SK-N-SH treated with all-trans-retinoic acid at 6 μM for 48 hours (cell line): Measurements from ENCODE around the gene PRSS8.

Source experiments
- ATAC-seq: fragments of 200-7000 bp; cut with Tn5 transposase; 3 replicates; pipeline ENCODE4 v1.9.1; 2020; ENCODE audit warnings: mild to moderate bottlenecking, moderate library complexity
- BACH2 ChIP-seq: fragments of 250-450 bp; sonication (Bioruptor Pico); IDR thresholded peaks from 2 replicates; pipeline ENCODE4 v1.9.0; 2021; ENCODE audit warnings: mild to moderate bottlenecking, borderline replicate concordance
- CSDC2 ChIP-seq: fragments of 250-450 bp; sonication (Bioruptor Pico); IDR thresholded peaks from 2 replicates; pipeline ENCODE4 v1.5.0; 2020; ENCODE audit warnings: mild to moderate bottlenecking, moderate library complexity
- ESRRG ChIP-seq: fragments of 250-450 bp; sonication (Bioruptor Pico); IDR thresholded peaks from 2 replicates; pipeline ENCODE4 v1.6.1; 2021; ENCODE audit warnings: mild to moderate bottlenecking
- GLIS3 ChIP-seq: fragments of 250-450 bp; sonication (Bioruptor Pico); IDR thresholded peaks from 2 replicates; pipeline ENCODE4 v1.5.0; 2020; ENCODE audit warnings: mild to moderate bottlenecking, moderate library complexity
- ISL1 ChIP-seq: fragments of 250-450 bp; sonication (Bioruptor Pico); IDR thresholded peaks from 2 replicates; pipeline ENCODE4 v2.1.2; 2022; ENCODE audit warnings: mild to moderate bottlenecking, moderate library complexity
- OSR1 ChIP-seq: fragments of 250-450 bp; sonication (Bioruptor Pico); IDR thresholded peaks from 2 replicates; pipeline ENCODE4 v1.8.0; 2022; ENCODE audit warnings: moderate library complexity, mild to moderate bottlenecking, inconsistent platforms
- PPARA ChIP-seq: fragments of 250-450 bp; sonication (Bioruptor Pico); IDR thresholded peaks from 2 replicates; pipeline ENCODE4 v1.5.0; 2020; ENCODE audit warnings: mild to moderate bottlenecking, borderline replicate concordance
- RARB ChIP-seq: fragments of 250-450 bp; sonication (Bioruptor Pico); IDR thresholded peaks from 2 replicates; pipeline ENCODE4 v1.8.0; 2021; ENCODE audit warnings: mild to moderate bottlenecking, moderate library complexity
- SNAI2 ChIP-seq: fragments of 250-450 bp; sonication (Bioruptor Pico); IDR thresholded peaks from 2 replicates; pipeline ENCODE4 v1.5.0; 2020; ENCODE audit warnings: mild to moderate bottlenecking, moderate library complexity
- TCF4 ChIP-seq: fragments of 250-450 bp; sonication (Bioruptor Pico); IDR thresholded peaks from 2 replicates; pipeline ENCODE4 v1.8.0; 2021; ENCODE audit warnings: mild to moderate bottlenecking, moderate library complexity, borderline replicate concordance
- TOX ChIP-seq: fragments of 250-450 bp; sonication (Bioruptor Pico); IDR thresholded peaks from 2 replicates; pipeline ENCODE4 v1.8.0; 2021; ENCODE audit warnings: mild to moderate bottlenecking, moderate library complexity, borderline replicate concordance
- ZC3H10 ChIP-seq: fragments of 250-450 bp; sonication (Bioruptor Pico); IDR thresholded peaks from 2 replicates; pipeline ENCODE4 v1.5.1; 2021; ENCODE audit warnings: mild to moderate bottlenecking, moderate library complexity
- ZFP30 ChIP-seq: fragments of 450-650 bp; formaldehyde crosslinking; IDR thresholded peaks from 2 replicates; pipeline ENCODE4 v1.5.0; 2022; ENCODE audit warnings: mild to moderate bottlenecking, moderate library complexity
- ZNF70 ChIP-seq: fragments of 450-650 bp; formaldehyde crosslinking; IDR thresholded peaks from 2 replicates; pipeline ENCODE4 v1.5.0; 2020; ENCODE audit warnings: mild to moderate bottlenecking, moderate library complexity
- TF ChIP-seq, protein P1 (sequence below): fragments of 250-450 bp; sonication (Bioruptor Pico); IDR thresholded peaks from 2 replicates; pipeline ENCODE4 v1.5.1; 2021; ENCODE audit warnings: mild to moderate bottlenecking, moderate library complexity
- TF ChIP-seq, protein P2 (sequence below): fragments of 250-450 bp; sonication (Bioruptor Pico); IDR thresholded peaks from 2 replicates; pipeline ENCODE4 v1.8.0; 2020; ENCODE audit warnings: mild to moderate bottlenecking, moderate library complexity, borderline replicate concordance
- TF ChIP-seq, protein P3 (sequence below): fragments of 250-450 bp; sonication (Bioruptor Pico); IDR thresholded peaks from 2 replicates; pipeline ENCODE4 v1.5.1; 2020; ENCODE audit warnings: low read depth, mild to moderate bottlenecking, moderate library complexity
- TF ChIP-seq, protein P4 (sequence below): fragments of 250-450 bp; sonication (Bioruptor Pico); IDR thresholded peaks from 2 replicates; pipeline ENCODE4 v1.5.0; 2020; ENCODE audit warnings: mild to moderate bottlenecking, moderate library complexity
- TF ChIP-seq, protein P5 (sequence below): fragments of 250-450 bp; sonication (Bioruptor Pico); IDR thresholded peaks from 2 replicates; pipeline ENCODE4 v1.8.0; 2021; ENCODE audit warnings: low read depth, mild to moderate bottlenecking, moderate library complexity, borderline replicate concordance

The PRSS8 gene

DNA sequence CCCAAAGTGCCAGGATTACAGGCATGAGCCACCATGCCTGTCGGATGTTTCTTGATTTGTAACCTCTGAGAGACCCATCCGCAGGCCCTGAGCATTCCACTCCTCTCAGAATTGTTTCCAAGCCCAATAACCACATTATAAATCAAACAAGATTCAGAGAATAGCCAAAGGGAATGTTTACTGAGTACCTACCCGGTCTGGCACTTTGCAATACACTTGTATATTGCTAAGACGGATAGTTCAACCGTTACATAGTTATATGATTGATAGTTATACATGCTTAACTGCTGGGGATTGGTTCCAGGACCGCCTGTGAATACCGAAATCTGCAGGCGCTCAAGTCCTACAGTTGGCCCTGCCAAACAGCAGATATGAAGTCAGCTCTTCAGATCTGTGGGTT lies 21.1 kb downstream of the PRSS8 start (continued):
- TF ChIP-seq, protein P1, sequence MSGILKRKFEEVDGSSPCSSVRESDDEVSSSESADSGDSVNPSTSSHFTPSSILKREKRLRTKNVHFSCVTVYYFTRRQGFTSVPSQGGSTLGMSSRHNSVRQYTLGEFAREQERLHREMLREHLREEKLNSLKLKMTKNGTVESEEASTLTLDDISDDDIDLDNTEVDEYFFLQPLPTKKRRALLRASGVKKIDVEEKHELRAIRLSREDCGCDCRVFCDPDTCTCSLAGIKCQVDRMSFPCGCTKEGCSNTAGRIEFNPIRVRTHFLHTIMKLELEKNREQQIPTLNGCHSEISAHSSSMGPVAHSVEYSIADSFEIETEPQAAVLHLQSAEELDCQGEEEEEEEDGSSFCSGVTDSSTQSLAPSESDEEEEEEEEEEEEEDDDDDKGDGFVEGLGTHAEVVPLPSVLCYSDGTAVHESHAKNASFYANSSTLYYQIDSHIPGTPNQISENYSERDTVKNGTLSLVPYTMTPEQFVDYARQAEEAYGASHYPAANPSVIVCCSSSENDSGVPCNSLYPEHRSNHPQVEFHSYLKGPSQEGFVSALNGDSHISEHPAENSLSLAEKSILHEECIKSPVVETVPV: no peak
- no peak for TF ChIP-seq ISL1 (CRISPR knock-in tag)
- no peak for TF ChIP-seq BACH2
- TF ChIP-seq GLIS3: no peak
- TF ChIP-seq ESRRG (CRISPR knock-in tag): no peak
- no peak for TF ChIP-seq ZC3H10 (CRISPR knock-in tag)
- no peak for TF ChIP-seq CSDC2 (CRISPR knock-in tag)
- no peak for TF ChIP-seq TOX (CRISPR knock-in tag)
- TF ChIP-seq ZNF70 (CRISPR knock-in tag): no peak
- no peak for TF ChIP-seq PPARA (CRISPR knock-in tag)
- TF ChIP-seq, all 23 proteins: peak for 0

DNA sequence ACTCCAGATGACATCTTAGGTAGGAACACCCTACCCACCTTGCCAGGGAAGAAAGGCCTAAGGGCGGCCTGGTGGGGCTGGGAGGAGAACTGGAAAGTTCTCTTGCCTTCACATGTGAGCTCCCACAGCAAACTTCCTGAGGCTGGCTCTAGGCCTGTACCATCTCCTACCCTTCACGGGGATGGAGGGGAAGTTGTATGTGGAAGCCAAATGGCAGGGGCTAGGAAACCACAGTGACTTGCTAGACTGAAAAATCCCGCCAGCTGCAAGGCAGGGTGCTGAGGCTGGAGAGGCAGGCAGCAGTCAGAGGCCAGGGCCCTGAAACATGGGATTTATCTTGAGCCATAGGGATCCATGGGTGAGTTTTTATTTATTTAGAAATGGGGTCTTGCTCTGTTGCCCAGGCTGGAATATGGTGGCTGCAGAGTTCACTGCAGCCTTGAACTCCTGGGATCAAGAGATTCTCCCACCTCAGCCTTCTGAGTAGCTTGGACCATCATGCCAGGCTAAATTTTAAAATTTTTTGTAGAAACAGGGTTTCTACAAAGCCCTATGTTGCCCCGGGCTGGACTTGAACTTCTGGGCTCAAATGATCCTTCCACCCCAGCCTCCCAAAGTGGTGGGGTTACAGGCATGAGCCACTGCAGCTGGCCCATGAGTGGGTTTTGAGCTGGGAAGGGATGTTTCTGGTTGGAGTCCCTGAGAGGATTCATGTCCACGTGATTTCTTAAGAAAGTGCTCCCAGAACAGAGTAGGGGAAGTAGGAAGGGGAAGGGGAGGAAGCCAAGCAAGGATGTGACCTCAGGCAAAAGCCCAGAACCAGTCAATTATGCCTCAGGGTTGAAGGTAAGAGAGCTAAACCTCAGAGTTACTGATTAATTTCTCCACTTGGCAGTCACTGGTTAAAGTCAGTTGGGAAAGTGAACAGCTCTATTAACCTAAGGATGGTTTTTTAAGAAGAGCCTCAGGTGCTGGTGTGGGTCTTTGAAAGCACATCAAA lies 22.1 kb downstream of the PRSS8 start:
- TF ChIP-seq, protein P2, sequence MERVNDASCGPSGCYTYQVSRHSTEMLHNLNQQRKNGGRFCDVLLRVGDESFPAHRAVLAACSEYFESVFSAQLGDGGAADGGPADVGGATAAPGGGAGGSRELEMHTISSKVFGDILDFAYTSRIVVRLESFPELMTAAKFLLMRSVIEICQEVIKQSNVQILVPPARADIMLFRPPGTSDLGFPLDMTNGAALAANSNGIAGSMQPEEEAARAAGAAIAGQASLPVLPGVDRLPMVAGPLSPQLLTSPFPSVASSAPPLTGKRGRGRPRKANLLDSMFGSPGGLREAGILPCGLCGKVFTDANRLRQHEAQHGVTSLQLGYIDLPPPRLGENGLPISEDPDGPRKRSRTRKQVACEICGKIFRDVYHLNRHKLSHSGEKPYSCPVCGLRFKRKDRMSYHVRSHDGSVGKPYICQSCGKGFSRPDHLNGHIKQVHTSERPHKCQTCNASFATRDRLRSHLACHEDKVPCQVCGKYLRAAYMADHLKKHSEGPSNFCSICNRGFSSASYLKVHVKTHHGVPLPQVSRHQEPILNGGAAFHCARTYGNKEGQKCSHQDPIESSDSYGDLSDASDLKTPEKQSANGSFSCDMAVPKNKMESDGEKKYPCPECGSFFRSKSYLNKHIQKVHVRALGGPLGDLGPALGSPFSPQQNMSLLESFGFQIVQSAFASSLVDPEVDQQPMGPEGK: no peak
- TF ChIP-seq GLIS3 (no peak), OSR1 (CRISPR knock-in tag) (no peak), ESRRG (CRISPR knock-in tag) (no peak), ZFP30 (no peak), TOX (CRISPR knock-in tag) (no peak), ZNF70 (CRISPR knock-in tag) (no peak)
- TF ChIP-seq, protein P3, sequence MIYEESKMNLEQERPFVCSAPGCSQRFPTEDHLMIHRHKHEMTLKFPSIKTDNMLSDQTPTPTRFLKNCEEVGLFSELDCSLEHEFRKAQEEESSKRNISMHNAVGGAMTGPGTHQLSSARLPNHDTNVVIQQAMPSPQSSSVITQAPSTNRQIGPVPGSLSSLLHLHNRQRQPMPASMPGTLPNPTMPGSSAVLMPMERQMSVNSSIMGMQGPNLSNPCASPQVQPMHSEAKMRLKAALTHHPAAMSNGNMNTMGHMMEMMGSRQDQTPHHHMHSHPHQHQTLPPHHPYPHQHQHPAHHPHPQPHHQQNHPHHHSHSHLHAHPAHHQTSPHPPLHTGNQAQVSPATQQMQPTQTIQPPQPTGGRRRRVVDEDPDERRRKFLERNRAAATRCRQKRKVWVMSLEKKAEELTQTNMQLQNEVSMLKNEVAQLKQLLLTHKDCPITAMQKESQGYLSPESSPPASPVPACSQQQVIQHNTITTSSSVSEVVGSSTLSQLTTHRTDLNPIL (CRISPR knock-in tag): no peak
- TF ChIP-seq, protein P1: no peak
- TF ChIP-seq, protein P4, sequence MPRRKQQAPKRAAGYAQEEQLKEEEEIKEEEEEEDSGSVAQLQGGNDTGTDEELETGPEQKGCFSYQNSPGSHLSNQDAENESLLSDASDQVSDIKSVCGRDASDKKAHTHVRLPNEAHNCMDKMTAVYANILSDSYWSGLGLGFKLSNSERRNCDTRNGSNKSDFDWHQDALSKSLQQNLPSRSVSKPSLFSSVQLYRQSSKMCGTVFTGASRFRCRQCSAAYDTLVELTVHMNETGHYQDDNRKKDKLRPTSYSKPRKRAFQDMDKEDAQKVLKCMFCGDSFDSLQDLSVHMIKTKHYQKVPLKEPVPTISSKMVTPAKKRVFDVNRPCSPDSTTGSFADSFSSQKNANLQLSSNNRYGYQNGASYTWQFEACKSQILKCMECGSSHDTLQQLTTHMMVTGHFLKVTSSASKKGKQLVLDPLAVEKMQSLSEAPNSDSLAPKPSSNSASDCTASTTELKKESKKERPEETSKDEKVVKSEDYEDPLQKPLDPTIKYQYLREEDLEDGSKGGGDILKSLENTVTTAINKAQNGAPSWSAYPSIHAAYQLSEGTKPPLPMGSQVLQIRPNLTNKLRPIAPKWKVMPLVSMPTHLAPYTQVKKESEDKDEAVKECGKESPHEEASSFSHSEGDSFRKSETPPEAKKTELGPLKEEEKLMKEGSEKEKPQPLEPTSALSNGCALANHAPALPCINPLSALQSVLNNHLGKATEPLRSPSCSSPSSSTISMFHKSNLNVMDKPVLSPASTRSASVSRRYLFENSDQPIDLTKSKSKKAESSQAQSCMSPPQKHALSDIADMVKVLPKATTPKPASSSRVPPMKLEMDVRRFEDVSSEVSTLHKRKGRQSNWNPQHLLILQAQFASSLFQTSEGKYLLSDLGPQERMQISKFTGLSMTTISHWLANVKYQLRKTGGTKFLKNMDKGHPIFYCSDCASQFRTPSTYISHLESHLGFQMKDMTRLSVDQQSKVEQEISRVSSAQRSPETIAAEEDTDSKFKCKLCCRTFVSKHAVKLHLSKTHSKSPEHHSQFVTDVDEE (CRISPR knock-in tag): no peak
- ATAC-seq: no peak

DNA sequence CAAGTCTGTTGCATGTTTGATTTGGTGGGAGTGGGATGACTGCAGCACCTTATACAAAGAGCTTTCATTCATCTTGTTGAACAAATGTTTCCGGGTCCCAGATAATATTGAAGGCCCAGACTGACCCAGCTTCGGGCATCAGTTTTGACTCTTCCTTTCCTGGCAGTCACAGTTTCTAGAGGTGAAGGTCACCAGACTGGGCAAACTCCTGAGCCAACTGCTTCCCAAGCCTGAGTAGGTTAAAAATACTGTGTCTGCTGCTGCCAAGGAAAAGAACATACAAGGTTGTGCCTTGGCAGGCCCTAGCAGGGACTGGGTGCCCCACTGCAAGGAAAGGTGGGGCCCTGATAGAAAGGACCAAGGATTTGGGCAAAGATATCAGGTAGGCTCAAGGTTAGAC lies 22.8 kb downstream of the PRSS8 start:
- no peak for ATAC-seq
- TF ChIP-seq, protein P5, sequence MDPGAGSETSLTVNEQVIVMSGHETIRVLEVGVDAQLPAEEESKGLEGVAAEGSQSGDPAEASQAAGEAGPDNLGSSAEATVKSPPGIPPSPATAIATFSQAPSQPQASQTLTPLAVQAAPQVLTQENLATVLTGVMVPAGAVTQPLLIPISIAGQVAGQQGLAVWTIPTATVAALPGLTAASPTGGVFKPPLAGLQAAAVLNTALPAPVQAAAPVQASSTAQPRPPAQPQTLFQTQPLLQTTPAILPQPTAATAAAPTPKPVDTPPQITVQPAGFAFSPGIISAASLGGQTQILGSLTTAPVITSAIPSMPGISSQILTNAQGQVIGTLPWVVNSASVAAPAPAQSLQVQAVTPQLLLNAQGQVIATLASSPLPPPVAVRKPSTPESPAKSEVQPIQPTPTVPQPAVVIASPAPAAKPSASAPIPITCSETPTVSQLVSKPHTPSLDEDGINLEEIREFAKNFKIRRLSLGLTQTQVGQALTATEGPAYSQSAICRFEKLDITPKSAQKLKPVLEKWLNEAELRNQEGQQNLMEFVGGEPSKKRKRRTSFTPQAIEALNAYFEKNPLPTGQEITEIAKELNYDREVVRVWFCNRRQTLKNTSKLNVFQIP: no peak
- TF ChIP-seq RARB (CRISPR knock-in tag) (no peak), SNAI2 (CRISPR knock-in tag) (no peak), OSR1 (CRISPR knock-in tag) (no peak), TCF4 (CRISPR knock-in tag) (no peak), ZNF70 (CRISPR knock-in tag) (no peak)
- TF ChIP-seq, protein P1: no peak
- TF ChIP-seq, protein P4 (CRISPR knock-in tag): no peak
